Calu3 (cell line): ENCODE data around the gene MLKL. TPM values are rescaled to one million over a fixed set of nuclear protein-coding genes. Genes with fewer than 3 reads are reported as not detected.
A peak's percentile ranks its signal among the peaks of the same experiment; 100 is the strongest.

Source experiments
- BruUV-seq: library from RNA; stranded (reverse); fragments of 400-500 nt; replicated peaks from 2 replicates; lab custom pipeline; 2021; lab: Mats Ljungman, UMichigan
- CTCF ChIA-PET: fragments of 300-600 bp; sonication (Branson Sonifier 250); formaldehyde crosslinking; loops from one replicate; lab custom pipeline; 2022; ENCODE audit warnings: antibody characterized with exemption; lab: Charles Lee
- DNase-seq: peaks from one replicate; pipeline ENCODE4 v3.0.0; 2022
- H3K27ac Mint-ChIP-seq: one replicate; pipeline ENCODE4 v1.8.0; 2022; ENCODE audit warnings: mixed read lengths; ENCODE audit not compliant: unreplicated experiment
- H3K27me3 Mint-ChIP-seq: one replicate; pipeline ENCODE4 v1.8.0; 2022; ENCODE audit warnings: mixed read lengths; ENCODE audit not compliant: unreplicated experiment
- H3K36me3 Mint-ChIP-seq: one replicate; pipeline ENCODE4 v1.8.0; 2022; ENCODE audit warnings: mild to moderate bottlenecking, moderate library complexity, mixed read lengths; ENCODE audit not compliant: insufficient read depth, unreplicated experiment
- H3K4me1 Mint-ChIP-seq: one replicate; pipeline ENCODE4 v1.8.0; 2022; ENCODE audit warnings: mild to moderate bottlenecking, low read depth, mixed read lengths; ENCODE audit not compliant: unreplicated experiment
- H3K4me3 Mint-ChIP-seq: one replicate; pipeline ENCODE4 v1.8.0; 2022; ENCODE audit warnings: mild to moderate bottlenecking, low read depth, moderate library complexity, mixed read lengths; ENCODE audit not compliant: unreplicated experiment
- H3K9me3 Mint-ChIP-seq: one replicate; pipeline ENCODE4 v1.8.0; 2022; ENCODE audit warnings: low read depth, mixed read lengths; ENCODE audit not compliant: unreplicated experiment
- CTCF ChIP-seq: fragments of 200-600 bp; IDR thresholded peaks from one replicate; pipeline ENCODE4 v1.8.0; 2022; ENCODE audit warnings: antibody characterized with exemption; ENCODE audit not compliant: unreplicated experiment
- intact Hi-C: fragments of 100-400 bp; cut with micrococcal nuclease; formaldehyde crosslinking; loops from one replicate; pipeline ENCODE4 v1.10.0; 2022; ENCODE audit not compliant: unreplicated experiment
- total RNA-seq: library from RNA; stranded (reverse); gene quantifications from 2 replicates; pipeline ENCODE4 v1.2.3, GENCODE V29; 2022

The MLKL gene
- total RNA-seq, 1 experiment from 2014 or later = 38.8 TPM

DNA sequence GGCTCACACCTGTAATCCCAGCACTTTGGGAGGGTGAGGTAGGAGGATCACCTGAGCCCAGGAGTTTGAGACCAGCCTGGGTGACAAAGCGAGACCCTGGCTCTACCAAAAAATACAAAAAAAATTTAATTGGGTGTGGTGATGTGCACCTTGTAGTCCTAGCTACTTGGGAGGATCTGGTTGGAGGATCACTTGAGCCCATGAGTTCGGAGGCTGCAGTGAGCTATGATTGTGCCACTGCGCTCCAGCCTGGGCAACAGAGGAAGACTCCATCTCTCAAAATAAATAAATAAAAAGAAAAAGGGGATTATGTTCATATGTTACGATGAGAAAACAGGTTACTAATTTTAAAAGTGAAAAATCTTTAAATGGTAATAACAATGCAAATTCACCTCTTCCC lies 996 bp downstream of the MLKL start:
- peak overlapping the region; percentile 99 for H3K27ac Mint-ChIP-seq
- BruUV-seq = TSS peak; percentile 33
- DNase-seq = no peak
- H3K4me1 Mint-ChIP-seq = peaks cover 37% of the 10 kb centered on the region
- intact Hi-C loops = no loop called here
- CTCF ChIA-PET = interaction anchor here (1.2 to 4.9 kb wide), 2 partner anchors 42 to 163 kb away, joined by 3 to 22 read pairs; no protein-coding TSS in a partner anchor
- H3K36me3 Mint-ChIP-seq = peaks cover 47% of the 10 kb centered on the region
- no peaks in the 10 kb centered on the region for H3K27me3 Mint-ChIP-seq
- no peak for TF ChIP-seq CTCF
- H3K9me3 Mint-ChIP-seq = no peaks in the 10 kb centered on the region
- H3K4me3 Mint-ChIP-seq = peak overlapping the region; percentile 91

DNA sequence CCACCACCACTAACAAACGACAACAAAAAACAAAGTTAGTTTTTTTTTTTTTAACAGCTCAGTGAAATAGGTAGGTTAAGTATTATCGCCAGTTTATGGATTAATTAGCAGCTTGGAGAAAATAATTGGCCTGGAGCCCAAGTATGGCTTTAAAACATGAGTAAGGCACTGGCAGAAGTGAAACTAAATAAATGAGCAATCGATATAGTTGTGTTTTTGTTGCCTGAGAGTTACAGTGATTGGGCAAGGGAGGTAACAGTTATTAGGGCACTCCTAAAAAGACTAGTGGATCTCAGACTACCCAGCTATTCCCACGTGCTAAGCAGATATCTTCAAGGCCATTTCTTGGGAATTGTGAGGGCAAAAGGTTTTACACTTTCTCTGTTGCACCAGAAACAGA lies 2.4 kb downstream of the MLKL start:
- DNase-seq = no peak
- Mint-ChIP-seq H3K27ac (peak overlapping the region; percentile 99), H3K27me3 (no peaks in the 10 kb centered on the region), H3K4me1 (peaks cover 37% of the 10 kb centered on the region), H3K9me3 (no peaks in the 10 kb centered on the region), H3K36me3 (peaks cover 60% of the 10 kb centered on the region), H3K4me3 (peak overlapping the region; percentile 91)
- intact Hi-C loops = no loop called here
- BruUV-seq = no TSS peak
- CTCF ChIA-PET = interaction anchor here (4.9 kb wide), 1 partner anchor 164 kb away, joined by 22 read pairs; no protein-coding TSS in a partner anchor
- no peak for TF ChIP-seq CTCF

- BruUV-seq = TSS peak; percentile 90
- H3K4me1 Mint-ChIP-seq = peaks cover 26% of the 10 kb centered on the region
- DNase-seq = peak; percentile 88
- H3K9me3 Mint-ChIP-seq = no peaks in the 10 kb centered on the region
- H3K4me3 Mint-ChIP-seq = peak overlapping the region; percentile 66
- peak overlapping the region; percentile 40 for H3K27ac Mint-ChIP-seq
- CTCF ChIA-PET = interaction anchor here (0.6 to 1.4 kb wide), 4 partner anchors 79 to 538 kb away, joined by 3 to 5 read pairs (median 4); partner anchors contain the start of gene FA2H
- intact Hi-C loops = no loop called here
- no peak for TF ChIP-seq CTCF
- peaks cover 72% of the 10 kb centered on the region for H3K36me3 Mint-ChIP-seq
- no peaks in the 10 kb centered on the region for H3K27me3 Mint-ChIP-seq
These were observed 4.9 kb downstream of the MLKL start for GRCh38 chr16:74695450-74696422.

GRCh38 chr16:74691093-74691855 lies 9.4 kb downstream of the MLKL start:
- H3K4me1 Mint-ChIP-seq = no peaks in the 10 kb centered on the region
- H3K36me3 Mint-ChIP-seq = peaks cover 71% of the 10 kb centered on the region
- TF ChIP-seq CTCF = no peak
- no peak overlapping the region for H3K4me3 Mint-ChIP-seq
- no peak overlapping the region for H3K27ac Mint-ChIP-seq
- no peaks in the 10 kb centered on the region for H3K9me3 Mint-ChIP-seq
- CTCF ChIA-PET = interaction anchor here (0.6 kb wide), 1 partner anchor 38 kb away, joined by 4 read pairs; no protein-coding TSS in a partner anchor
- intact Hi-C loops = no loop called here
- BruUV-seq = no TSS peak
- no peak for DNase-seq
- no peaks in the 10 kb centered on the region for H3K27me3 Mint-ChIP-seq
